VCaP (cell line): ENCODE results near the gene HIGD1B.
"Not testable (repeated sequence)": the region's sequence is repeated elsewhere in the genome, so short reads cannot be mapped to it uniquely, and the experiment has no call there.

ENCODE experiments used
- H3K27ac ChIP-seq: fragments of 450-650 bp; 2 replicates; pipeline ENCODE4 v1.5.1; 2017
- TF ChIP-seq, protein P1 (sequence below): fragments of 450-650 bp; conservative IDR thresholded peaks from 2 replicates; pipeline ENCODE4 v1.5.1; 2017; ENCODE audit warnings: mild to moderate bottlenecking, moderate library complexity

The HIGD1B gene

DNA sequence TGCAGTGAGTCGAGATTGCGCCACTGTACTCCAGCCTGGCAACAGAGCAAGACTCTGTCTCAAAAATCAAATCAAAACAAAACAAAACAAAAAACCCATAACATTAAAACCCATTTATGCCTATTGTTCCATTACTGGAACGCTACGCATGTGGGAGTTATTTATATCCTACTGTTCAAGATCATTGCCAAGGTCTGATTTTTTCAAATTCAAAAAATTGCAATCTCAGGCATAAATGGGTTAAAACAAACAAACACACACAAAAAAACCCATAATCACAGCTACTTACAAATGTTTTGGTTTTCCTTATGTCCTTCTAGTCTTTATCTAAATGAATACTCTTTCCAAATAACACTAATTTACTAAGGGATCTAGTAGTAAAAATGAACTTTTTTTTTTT, 35.4 kb upstream of the HIGD1B start:
- no peak overlapping the region for H3K27ac ChIP-seq
- TF ChIP-seq, protein P1, sequence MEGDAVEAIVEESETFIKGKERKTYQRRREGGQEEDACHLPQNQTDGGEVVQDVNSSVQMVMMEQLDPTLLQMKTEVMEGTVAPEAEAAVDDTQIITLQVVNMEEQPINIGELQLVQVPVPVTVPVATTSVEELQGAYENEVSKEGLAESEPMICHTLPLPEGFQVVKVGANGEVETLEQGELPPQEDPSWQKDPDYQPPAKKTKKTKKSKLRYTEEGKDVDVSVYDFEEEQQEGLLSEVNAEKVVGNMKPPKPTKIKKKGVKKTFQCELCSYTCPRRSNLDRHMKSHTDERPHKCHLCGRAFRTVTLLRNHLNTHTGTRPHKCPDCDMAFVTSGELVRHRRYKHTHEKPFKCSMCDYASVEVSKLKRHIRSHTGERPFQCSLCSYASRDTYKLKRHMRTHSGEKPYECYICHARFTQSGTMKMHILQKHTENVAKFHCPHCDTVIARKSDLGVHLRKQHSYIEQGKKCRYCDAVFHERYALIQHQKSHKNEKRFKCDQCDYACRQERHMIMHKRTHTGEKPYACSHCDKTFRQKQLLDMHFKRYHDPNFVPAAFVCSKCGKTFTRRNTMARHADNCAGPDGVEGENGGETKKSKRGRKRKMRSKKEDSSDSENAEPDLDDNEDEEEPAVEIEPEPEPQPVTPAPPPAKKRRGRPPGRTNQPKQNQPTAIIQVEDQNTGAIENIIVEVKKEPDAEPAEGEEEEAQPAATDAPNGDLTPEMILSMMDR = no peak

DNA sequence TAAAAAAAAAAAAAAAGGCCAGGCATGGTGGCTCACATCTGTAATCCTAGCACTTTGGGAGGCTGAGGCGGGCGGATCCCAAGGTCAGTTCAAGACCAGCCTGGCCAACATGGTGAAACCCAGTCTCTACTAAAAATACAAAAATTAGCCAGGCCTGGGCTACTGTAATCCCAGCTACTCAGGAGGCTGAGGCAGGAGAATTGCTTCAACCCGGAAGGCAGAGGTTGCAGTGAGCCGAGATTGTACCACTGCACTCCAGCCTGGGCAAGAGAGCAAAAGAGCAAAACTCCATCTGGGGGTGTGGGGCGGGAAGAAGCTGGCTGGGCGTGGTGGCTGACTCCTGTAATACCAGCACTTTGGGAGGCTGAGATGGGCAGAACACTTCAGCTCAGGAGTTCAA, 29.2 kb upstream of the HIGD1B start:
- not testable (repeated sequence) for H3K27ac ChIP-seq

DNA sequence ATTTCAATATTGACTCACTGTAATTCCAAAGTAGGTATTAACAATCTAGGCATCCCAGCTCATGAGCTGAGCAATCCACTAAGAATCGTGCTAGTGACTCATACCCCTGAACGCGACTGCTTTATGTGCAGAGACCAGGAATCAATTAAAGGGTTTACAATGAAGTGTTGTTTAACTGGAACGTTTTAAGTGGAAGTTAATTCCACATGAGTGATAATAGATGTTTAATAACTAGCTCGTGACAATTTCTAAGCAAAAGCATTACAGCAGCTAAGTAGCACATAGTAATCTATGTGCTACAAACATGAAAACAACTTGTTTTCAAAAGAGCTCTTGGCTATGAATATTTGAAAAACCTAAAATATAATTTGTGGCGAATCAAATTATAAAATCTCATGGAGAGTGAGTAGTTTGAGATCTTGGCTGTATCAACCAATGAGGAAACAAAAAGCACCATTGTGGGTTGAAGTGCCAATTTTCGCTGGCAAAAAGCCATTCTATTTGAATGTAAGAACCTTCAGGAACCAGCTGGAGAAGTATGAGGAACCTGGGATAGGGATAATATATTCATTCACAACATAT, 27.0 kb upstream of the HIGD1B start:
- no peak overlapping the region for H3K27ac ChIP-seq
- TF ChIP-seq, protein P1 = no peak

DNA sequence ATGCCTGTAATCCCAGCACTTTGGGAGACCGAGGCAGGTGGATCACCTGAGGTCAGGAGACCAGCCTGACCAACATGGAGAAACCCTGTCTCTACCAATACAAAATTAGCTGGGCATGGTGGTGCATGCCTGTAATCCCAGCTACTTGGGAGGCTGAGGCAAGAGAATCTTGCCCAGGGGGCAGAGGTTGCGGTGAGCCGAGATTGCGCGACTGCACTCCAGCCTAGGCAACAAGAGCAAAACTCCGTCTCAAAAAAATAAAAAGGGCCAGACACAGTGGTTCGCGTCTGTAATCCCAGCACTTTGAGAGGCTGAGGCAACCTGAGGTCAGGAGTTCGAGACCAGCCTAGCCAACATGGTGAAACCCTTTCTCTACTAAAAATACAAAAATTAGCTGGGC, 22.4 kb upstream of the HIGD1B start:
- not testable (repeated sequence) for H3K27ac ChIP-seq

DNA sequence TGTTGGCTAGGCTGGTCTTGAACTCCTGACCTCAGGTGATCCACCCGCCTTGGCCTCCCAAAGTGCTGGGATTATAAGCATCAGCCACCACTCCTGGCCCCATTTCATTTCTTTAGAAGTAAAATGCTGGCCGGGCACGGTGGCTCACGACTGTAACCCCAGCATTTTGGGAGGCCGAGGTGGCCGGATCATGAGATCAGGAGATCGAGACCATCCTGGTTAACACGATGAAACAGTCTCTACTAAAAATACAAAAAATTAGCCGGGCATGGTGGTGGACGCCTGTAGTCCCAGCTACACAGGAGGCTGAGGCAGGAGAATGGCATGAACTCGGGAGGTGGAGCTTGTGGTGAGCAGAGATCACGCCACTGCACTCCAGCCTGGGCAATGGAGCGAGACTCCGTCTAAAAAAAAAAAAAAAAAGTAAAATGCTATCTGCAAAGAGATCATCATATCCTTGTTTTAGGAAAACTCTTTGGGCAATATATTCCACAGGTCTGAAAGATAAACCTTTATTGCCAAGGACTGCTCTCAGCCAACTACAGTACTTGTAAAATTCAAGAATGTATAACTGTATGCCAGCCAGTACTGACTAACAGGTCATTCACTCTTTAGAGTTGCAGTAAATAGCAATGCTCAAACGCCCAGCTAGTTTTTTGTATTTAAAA, 21.4 kb upstream of the HIGD1B start:
- H3K27ac ChIP-seq = no peak overlapping the region
- TF ChIP-seq, protein P1 = no peak

DNA sequence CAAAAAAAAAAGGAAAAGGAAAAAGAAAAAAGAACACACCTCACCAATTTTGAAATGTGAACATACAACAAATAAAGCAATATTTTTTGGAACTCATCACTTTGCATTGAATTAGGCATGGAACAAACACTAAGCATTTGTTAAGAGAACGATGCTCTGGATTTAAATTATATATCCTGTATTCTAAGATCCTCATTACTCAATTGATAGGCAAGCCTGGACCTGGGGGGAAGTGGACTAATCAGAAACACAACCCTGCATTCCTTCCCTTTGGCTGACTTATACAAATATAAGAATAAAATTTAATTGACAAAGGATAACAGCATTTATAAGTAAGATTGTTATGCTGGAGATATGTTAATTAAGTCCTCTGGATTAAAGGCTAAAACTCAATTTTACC, 19.8 kb upstream of the HIGD1B start:
- TF ChIP-seq, protein P1 = no peak
- no peak overlapping the region for H3K27ac ChIP-seq

DNA sequence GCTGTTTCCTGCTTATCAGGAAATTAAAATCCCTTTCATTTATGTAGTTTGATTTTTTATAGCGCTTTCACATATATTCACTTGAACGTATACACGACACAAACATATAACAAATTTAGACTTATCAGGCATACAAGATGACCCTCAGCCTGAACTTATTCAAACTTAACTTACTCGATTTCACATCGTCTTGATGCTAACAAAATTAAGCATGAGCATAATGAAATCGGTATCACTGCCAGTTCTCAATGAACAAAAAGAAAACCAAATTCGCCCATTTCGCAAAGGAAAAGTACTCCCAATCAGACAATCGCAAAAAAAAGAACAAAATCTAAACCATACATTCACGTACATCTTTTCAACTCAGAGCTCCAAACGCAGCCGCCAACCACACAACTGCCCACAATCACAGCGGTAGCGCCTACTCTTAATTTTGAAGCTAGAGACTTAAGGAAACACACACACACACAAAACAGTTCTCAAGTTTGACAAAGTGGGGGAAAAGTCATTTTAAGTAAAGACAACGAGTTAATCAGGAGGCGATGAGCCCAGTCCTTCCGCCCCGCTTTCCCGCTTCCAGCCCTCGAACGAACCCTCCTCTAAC, 18.7 kb upstream of the HIGD1B start:
- TF ChIP-seq, protein P1 = no peak
- no peak overlapping the region for H3K27ac ChIP-seq

DNA sequence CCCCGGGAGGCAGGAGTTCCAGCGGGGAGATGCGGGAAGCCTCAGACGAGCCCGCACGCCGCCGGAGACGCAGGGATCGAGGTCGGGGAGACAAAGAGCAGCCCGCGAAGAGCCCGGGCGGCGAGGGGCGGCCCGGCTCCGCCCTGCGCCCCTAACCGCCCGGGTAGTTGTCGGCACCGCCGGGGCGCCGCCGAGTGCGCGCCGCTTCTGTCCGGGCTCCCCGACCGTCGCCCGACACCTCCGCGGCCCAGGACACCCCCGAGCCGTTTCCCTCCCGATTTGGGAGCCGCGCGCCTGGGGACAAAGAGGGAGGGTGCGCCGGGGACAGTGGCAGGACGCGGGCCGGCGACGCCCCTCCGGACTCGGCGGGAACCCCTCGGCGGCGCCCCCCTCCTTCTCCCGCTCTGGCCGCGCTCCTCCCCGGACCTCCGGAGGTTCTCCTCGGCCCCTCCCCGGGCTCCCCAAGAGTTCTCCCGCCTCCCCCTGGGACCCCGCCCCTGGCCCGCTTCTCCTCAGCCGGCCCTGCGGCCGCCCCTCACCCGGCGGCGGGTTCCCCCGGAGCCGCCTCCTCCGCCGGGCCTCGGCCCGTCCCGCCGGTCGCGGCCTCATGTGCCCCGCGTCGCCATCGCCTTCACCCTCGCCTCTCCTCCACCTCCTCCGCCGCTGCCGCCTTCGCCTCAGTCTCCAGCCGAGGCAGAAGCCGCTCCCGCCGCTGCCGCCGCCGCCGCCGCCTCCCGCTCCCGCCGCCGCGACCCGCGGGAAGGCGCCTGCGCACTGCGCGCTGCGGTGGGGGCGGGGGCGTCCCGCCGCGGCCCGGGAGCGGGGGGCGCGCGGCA, 17.9 kb upstream of the HIGD1B start, which contains the start of gene GJC1:
Gene GJC1 (minus strand): TSS at position 765 of the 836 bp plus-strand sequence. CDS start 24,470 bp downstream, outside the sequence.
- no peak within 1 kb of the TSS for H3K27ac ChIP-seq
- TF ChIP-seq, protein P1 = no peak
